Keratinocyte (primary cell): ENCODE data around the gene TAGLN.

ENCODE experiments used
- CTCF ChIP-seq, 3 experiments: IDR thresholded peaks in 1 of 3; conservative IDR thresholded peaks in 1 of 3; optimal IDR thresholded peaks in 1 of 3; 2 replicates in 2 of 3; 3 replicates in 1 of 3; pipeline versions ENCODE3 to v1.5.1; 2011; ENCODE audit warnings: low read length in 3 of 3, mild to moderate bottlenecking in 3 of 3, moderate library complexity in 2 of 3, control low read depth in 1 of 3, inconsistent platforms in 1 of 3; ENCODE audit not compliant: insufficient read depth in 2 of 3; ENCODE audit errors: extremely low read depth in 1 of 3
- EZH2 ChIP-seq: IDR thresholded peaks from one replicate; pipeline ENCODE4 v1.6.1; 2012; ENCODE audit warnings: inconsistent platforms, mild to moderate bottlenecking, low read length, moderate library complexity

- TF ChIP-seq CTCF (optimal IDR thresholded peaks at IDR 0.05 in 1 of 3, IDR thresholded peaks at IDR 0.05 in 1 of 3, conservative IDR thresholded peaks at IDR 0.05 in 1 of 3; ENCODE audit: extremely low read depth in 1 of 3, insufficient read depth in 2 of 3, low read length in 3 of 3): no peak
- no peak for TF ChIP-seq EZH2
Measured at GRCh38 chr11:117255966-117256365, 56.8 kb downstream of the TAGLN start.
